ENCODE results near the gene KLF7. TPM values are rescaled to one million over a fixed set of nuclear protein-coding genes. Genes with fewer than 3 reads are reported as not detected.

The KLF7 gene
- total RNA-seq, 1 donor from 2014 or later: 5.2 TPM

DNA sequence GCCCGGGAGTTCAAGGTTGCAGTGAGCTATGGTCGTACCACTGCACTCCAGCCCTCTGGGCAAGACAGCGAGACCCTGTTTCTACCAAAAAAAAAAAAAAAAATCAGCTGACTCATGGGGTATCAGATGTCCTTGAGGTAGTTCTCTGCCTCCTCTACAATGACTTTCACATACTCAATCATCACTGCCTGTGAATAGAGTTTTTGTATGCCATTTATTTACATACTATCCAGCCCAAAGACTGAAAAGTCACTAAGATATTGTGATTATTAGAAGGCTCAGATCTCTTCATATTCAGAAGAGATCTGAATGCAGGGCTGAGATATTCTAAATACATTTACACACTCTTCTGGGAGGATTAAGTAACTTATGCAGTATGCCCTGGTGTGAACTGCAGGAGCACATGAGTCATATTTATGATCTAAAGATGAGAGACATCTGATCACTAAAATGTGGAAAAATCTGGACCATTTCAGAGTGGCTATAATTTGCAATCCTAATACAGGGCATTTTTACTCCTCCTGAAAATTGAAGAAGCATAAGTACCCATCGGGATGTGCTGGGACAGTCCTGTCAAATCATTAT is 38.9 kb downstream of the KLF7 start:
- no peak for DNase-seq (ENCODE audit: low spot score)
- Mint-ChIP-seq H3K27me3 (ENCODE audit: insufficient read depth, low read depth) (no peaks in the 10 kb centered on the region), H3K9me3 (peaks cover 19% of the 10 kb centered on the region), H3K4me1 (peaks cover 27% of the 10 kb centered on the region), H3K36me3 (peaks cover 35% of the 10 kb centered on the region), H3K4me3 (no peak overlapping the region), H3K27ac (no peak overlapping the region)
- H3K9ac ChIP-seq: no peak overlapping the region
- H3K4me1 ChIP-seq: peaks cover 12% of the 10 kb centered on the region
- H3K4me2 ChIP-seq: no peak overlapping the region
- H3K27me3 ChIP-seq: no peaks in the 10 kb centered on the region
- no peak overlapping the region for H3K4me3 ChIP-seq
- no peaks in the 10 kb centered on the region for H3K9me3 ChIP-seq (ENCODE audit: low read depth)
- peaks cover 3% of the 10 kb centered on the region for H3K79me2 ChIP-seq (ENCODE audit: low read depth)
- TF ChIP-seq CTCF (IDR thresholded peaks at IDR 0.05) (no peak), EZH2phosphoT487 (IDR thresholded peaks at IDR 0.05) (no peak), EZH2 (IDR thresholded peaks at IDR 0.05) (no peak)
- no peak overlapping the region for H2AFZ ChIP-seq (replicated peaks)
- no peaks in the 10 kb centered on the region for H3K36me3 ChIP-seq
- H3K27ac ChIP-seq: no peak overlapping the region
- H4K20me1 ChIP-seq (ENCODE audit: low read depth): no peaks in the 10 kb centered on the region
- no peaks in the 10 kb centered on the region for H3F3A ChIP-seq (ENCODE audit: low read depth)

DNA sequence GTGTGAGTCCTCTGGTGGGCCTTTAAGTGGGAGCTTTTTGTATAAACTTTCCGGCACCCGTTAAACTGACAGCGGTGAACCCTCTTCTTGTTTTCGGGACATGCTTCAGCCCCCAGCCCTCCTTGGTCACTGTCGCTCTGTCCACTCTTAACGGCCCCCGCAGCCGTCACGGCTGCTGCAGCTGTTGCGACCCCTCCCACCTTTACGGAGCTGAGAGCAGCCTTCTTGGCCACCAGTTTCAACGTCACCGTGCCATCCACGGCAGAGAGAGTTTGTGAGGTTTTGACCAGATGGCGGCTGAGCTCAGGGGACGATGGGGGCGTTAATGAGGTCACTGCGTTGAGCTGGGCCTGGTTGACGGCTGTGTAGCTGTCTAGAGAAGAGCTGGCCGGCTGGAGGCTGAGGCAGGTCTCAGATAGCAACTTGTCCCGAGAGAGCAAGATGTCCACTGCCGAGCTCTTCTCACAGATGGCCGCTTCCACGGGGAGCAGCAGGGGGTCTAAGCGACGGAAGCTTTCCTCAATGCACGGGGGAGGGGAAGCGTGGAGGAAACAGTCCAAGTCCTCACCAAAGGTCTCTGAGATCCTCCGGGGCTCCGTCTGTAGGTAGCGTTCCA is 41.9 kb downstream of the KLF7 start:
- no peaks in the 10 kb centered on the region for H3K27me3 ChIP-seq
- H3K27me3 Mint-ChIP-seq (ENCODE audit: insufficient read depth, low read depth): no peaks in the 10 kb centered on the region
- no peaks in the 10 kb centered on the region for H3F3A ChIP-seq (ENCODE audit: low read depth)
- no peaks in the 10 kb centered on the region for H3K36me3 ChIP-seq
- no peak overlapping the region for H3K9ac ChIP-seq
- H3K9me3 ChIP-seq (ENCODE audit: low read depth): no peaks in the 10 kb centered on the region
- no peak overlapping the region for H3K4me2 ChIP-seq
- no peak overlapping the region for H3K27ac ChIP-seq
- peaks cover 12% of the 10 kb centered on the region for H3K4me1 ChIP-seq
- H3K27ac Mint-ChIP-seq: no peak overlapping the region
- no peaks in the 10 kb centered on the region for H3K79me2 ChIP-seq (ENCODE audit: low read depth)
- DNase-seq (ENCODE audit: low spot score): no peak
- H4K20me1 ChIP-seq (ENCODE audit: low read depth): no peaks in the 10 kb centered on the region
- H2AFZ ChIP-seq (replicated peaks): no peak overlapping the region
- H3K4me3 ChIP-seq: no peak overlapping the region
- H3K9me3 Mint-ChIP-seq: peaks cover 11% of the 10 kb centered on the region
- TF ChIP-seq CTCF (IDR thresholded peaks at IDR 0.05) (no peak), EZH2phosphoT487 (IDR thresholded peaks at IDR 0.05) (no peak), EZH2 (IDR thresholded peaks at IDR 0.05) (no peak)
- H3K36me3 Mint-ChIP-seq: peaks cover 36% of the 10 kb centered on the region
- H3K4me3 Mint-ChIP-seq: no peak overlapping the region
- H3K4me1 Mint-ChIP-seq: peaks cover 30% of the 10 kb centered on the region

DNA sequence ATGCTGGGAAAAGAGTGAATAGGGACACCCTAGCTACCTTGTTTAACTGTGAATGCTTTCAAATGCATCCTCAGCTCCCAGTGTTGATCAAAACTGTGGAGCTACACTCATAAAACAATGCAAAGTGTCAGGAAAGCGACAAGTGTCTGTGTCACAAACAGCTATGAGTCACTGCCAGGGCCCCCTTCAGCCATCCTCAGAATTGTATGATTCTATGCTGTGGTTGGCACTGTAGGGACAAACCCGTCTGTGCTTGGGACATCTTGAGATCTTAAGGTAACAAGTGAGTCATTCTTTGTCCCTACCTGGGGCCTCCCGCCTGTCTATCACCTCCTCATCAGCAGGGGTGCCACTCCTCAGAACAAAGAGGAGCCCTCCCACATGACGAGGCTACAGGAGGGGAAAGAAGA is 42.4 kb downstream of the KLF7 start:
- no peak overlapping the region for H3K9ac ChIP-seq
- H3K27ac Mint-ChIP-seq: no peak overlapping the region
- DNase-seq (ENCODE audit: low spot score): no peak
- peaks cover 12% of the 10 kb centered on the region for H3K4me1 ChIP-seq
- H4K20me1 ChIP-seq (ENCODE audit: low read depth): no peaks in the 10 kb centered on the region
- H3K27me3 Mint-ChIP-seq (ENCODE audit: insufficient read depth, low read depth): no peaks in the 10 kb centered on the region
- H3K27ac ChIP-seq: no peak overlapping the region
- H3K9me3 Mint-ChIP-seq: peaks cover 8% of the 10 kb centered on the region
- TF ChIP-seq CTCF (IDR thresholded peaks at IDR 0.05): no peak
- TF ChIP-seq EZH2 (IDR thresholded peaks at IDR 0.05): no peak
- TF ChIP-seq EZH2phosphoT487 (IDR thresholded peaks at IDR 0.05): no peak
- H3K4me1 Mint-ChIP-seq: peaks cover 30% of the 10 kb centered on the region
- peaks cover 33% of the 10 kb centered on the region for H3K36me3 Mint-ChIP-seq
- H3K4me2 ChIP-seq: no peak overlapping the region
- H3K4me3 ChIP-seq: no peak overlapping the region
- H3K4me3 Mint-ChIP-seq: no peak overlapping the region
- H3K9me3 ChIP-seq (ENCODE audit: low read depth): no peaks in the 10 kb centered on the region
- H3K36me3 ChIP-seq: no peaks in the 10 kb centered on the region
- H3K79me2 ChIP-seq (ENCODE audit: low read depth): no peaks in the 10 kb centered on the region
- H3F3A ChIP-seq (ENCODE audit: low read depth): no peaks in the 10 kb centered on the region
- no peak overlapping the region for H2AFZ ChIP-seq (replicated peaks)
- no peaks in the 10 kb centered on the region for H3K27me3 ChIP-seq

All from neural progenitor cell (in vitro differentiated cells).